MM.1S (cell line): ENCODE measurements around the gene PIGC.

Experiments
- DNase-seq: peaks from one replicate; pipeline ENCODE4 v3.0.0-alpha.2; 2015
- H2AFZ ChIP-seq: fragments of 300-600 bp; sonication (generic); 2 replicates; pipeline ENCODE4 v1.6.0; 2016; ENCODE audit warnings: antibody characterized with exemption, low read length
- H3F3A ChIP-seq: fragments of 300-600 bp; sonication (generic); 2 replicates; pipeline ENCODE4 v1.6.1; 2016; ENCODE audit warnings: mild to moderate bottlenecking, antibody characterized with exemption, low read length, moderate library complexity, mixed read lengths; ENCODE audit not compliant: insufficient read depth
- H3K27ac ChIP-seq: fragments of 300-600 bp; sonication (generic); 2 replicates; pipeline ENCODE4 v1.5.1; 2016; ENCODE audit warnings: mild to moderate bottlenecking, low read length
- H3K27me3 ChIP-seq: fragments of 300-600 bp; sonication (generic); replicated peaks from 2 replicates; pipeline ENCODE4 v1.6.0; 2016; ENCODE audit warnings: low read length; ENCODE audit not compliant: insufficient read depth
- H3K36me3 ChIP-seq: fragments of 300-600 bp; sonication (generic); replicated peaks from 2 replicates; pipeline ENCODE4 v1.6.1; 2016; ENCODE audit warnings: mild to moderate bottlenecking, low read length, mixed read lengths; ENCODE audit not compliant: insufficient read depth
- H3K4me1 ChIP-seq: fragments of 300-600 bp; sonication (generic); 2 replicates; pipeline ENCODE4 v1.6.1; 2016; ENCODE audit warnings: low read length, mixed read lengths
- H3K4me2 ChIP-seq: fragments of 300-600 bp; sonication (generic); 2 replicates; pipeline ENCODE4 v1.6.0; 2016; ENCODE audit warnings: low read depth, low read length
- H3K4me3 ChIP-seq: fragments of 300-600 bp; sonication (generic); 2 replicates; pipeline ENCODE4 v1.5.1; 2016; ENCODE audit warnings: low read length, mixed read lengths
- H3K79me2 ChIP-seq: fragments of 300-600 bp; sonication (generic); 2 replicates; pipeline ENCODE4 v1.6.1; 2016; ENCODE audit warnings: mixed run types, low read length, mixed read lengths
- H3K9ac ChIP-seq: fragments of 300-600 bp; sonication (generic); 2 replicates; pipeline ENCODE4 v1.6.1; 2016; ENCODE audit warnings: low read length, mixed read lengths
- H3K9me2 ChIP-seq: fragments of 300-600 bp; sonication (generic); replicated peaks from 2 replicates; pipeline ENCODE4 v1.6.1; 2016; ENCODE audit warnings: mild to moderate bottlenecking, low read length, mixed read lengths; ENCODE audit not compliant: insufficient read depth
- H3K9me3 ChIP-seq: fragments of 300-600 bp; sonication (generic); replicated peaks from 2 replicates; pipeline ENCODE4 v1.6.1; 2016; ENCODE audit warnings: mild to moderate bottlenecking, low read length, mixed read lengths; ENCODE audit not compliant: insufficient read depth
- H4K20me1 ChIP-seq: fragments of 300-600 bp; sonication (generic); 2 replicates; pipeline ENCODE4 v1.6.1; 2016; ENCODE audit warnings: mild to moderate bottlenecking, low read length, moderate library complexity, mixed read lengths; ENCODE audit not compliant: insufficient read depth
- CTCF ChIP-seq: fragments of 300-600 bp; sonication (generic); IDR thresholded peaks from 2 replicates; pipeline ENCODE4 v1.5.1; 2016; ENCODE audit warnings: antibody characterized with exemption, low read length, mixed read lengths
- EZH2 ChIP-seq: fragments of 300-600 bp; sonication (generic); optimal IDR thresholded peaks from 2 replicates; pipeline ENCODE3; 2017; ENCODE audit warnings: low read depth, mild to moderate bottlenecking, antibody characterized with exemption, low read length, mixed read lengths
- EZH2phosphoT487 ChIP-seq: fragments of 300-600 bp; sonication (generic); IDR thresholded peaks from 2 replicates; pipeline ENCODE4 v1.6.1; 2018; ENCODE audit warnings: antibody characterized with exemption, low read length

PIGC gene

GRCh38 chr1:172488393-172488792, 44.5 kb upstream of the PIGC start:
- Histone ChIP-seq H3K4me1 (no peaks in the 10 kb centered on the region), H3K4me3 (no peak overlapping the region), H3K36me3 (no peaks in the 10 kb centered on the region), H4K20me1 (no peaks in the 10 kb centered on the region), H3K27me3 (no peaks in the 10 kb centered on the region), H3K4me2 (no peak overlapping the region), H3K9me3 (no peaks in the 10 kb centered on the region), H3K27ac (no peak overlapping the region), H2AFZ (no peak overlapping the region), H3K79me2 (no peaks in the 10 kb centered on the region), H3K9ac (no peak overlapping the region), H3F3A (no peaks in the 10 kb centered on the region), H3K9me2 (no peaks in the 10 kb centered on the region)
- DNase-seq, result no peak
- TF ChIP-seq EZH2 (no peak), EZH2phosphoT487 (no peak), CTCF (no peak)

- Histone ChIP-seq H3K9ac (no peak overlapping the region), H3K4me2 (no peak overlapping the region), H3K36me3 (no peaks in the 10 kb centered on the region), H3K27me3 (no peaks in the 10 kb centered on the region), H3K4me1 (no peaks in the 10 kb centered on the region), H3K79me2 (no peaks in the 10 kb centered on the region), H3K9me3 (no peaks in the 10 kb centered on the region), H3F3A (no peaks in the 10 kb centered on the region), H3K4me3 (no peak overlapping the region), H4K20me1 (no peaks in the 10 kb centered on the region), H3K27ac (no peak overlapping the region), H2AFZ (no peak overlapping the region), H3K9me2 (no peaks in the 10 kb centered on the region)
- no peak for DNase-seq
- no peak for TF ChIP-seq CTCF
- no peak for TF ChIP-seq EZH2phosphoT487
- no peak for TF ChIP-seq EZH2
These were observed 43.7 kb upstream of the PIGC start for GRCh38 chr1:172487550-172487949.

- no peaks in the 10 kb centered on the region for H3K4me1 ChIP-seq
- no peaks in the 10 kb centered on the region for H4K20me1 ChIP-seq
- no peaks in the 10 kb centered on the region for H3F3A ChIP-seq
- H3K4me2 ChIP-seq, result no peak overlapping the region
- DNase-seq, result no peak
- no peaks in the 10 kb centered on the region for H3K79me2 ChIP-seq
- no peaks in the 10 kb centered on the region for H3K27me3 ChIP-seq
- no peak overlapping the region for H3K9ac ChIP-seq
- H3K4me3 ChIP-seq, result no peak overlapping the region
- no peaks in the 10 kb centered on the region for H3K36me3 ChIP-seq
- H2AFZ ChIP-seq, result no peak overlapping the region
- no peaks in the 10 kb centered on the region for H3K9me2 ChIP-seq
- no peaks in the 10 kb centered on the region for H3K9me3 ChIP-seq
- H3K27ac ChIP-seq, result no peak overlapping the region
- no peak for TF ChIP-seq CTCF
- TF ChIP-seq EZH2phosphoT487, result no peak
- TF ChIP-seq EZH2, result no peak
These were observed 43.1 kb upstream of the PIGC start for GRCh38 chr1:172486805-172487454.
